GM19324 (cell line): Measurements from ENCODE around the gene EEF1AKMT3.
A peak's percentile ranks its signal among the peaks of the same experiment; 100 is the strongest.
"Not testable (repeated sequence)": the region's sequence is repeated elsewhere in the genome, so short reads cannot be mapped to it uniquely, and the experiment has no call there.

Source experiments
- ATAC-seq: cut with Tn5 transposase; IDR thresholded peaks from one replicate; pipeline ENCODE4 v1.9.1; 2021; ENCODE audit warnings: mild to moderate bottlenecking, moderate library complexity; ENCODE audit not compliant: unreplicated experiment, low FRiP score

Gene EEF1AKMT3

GRCh38 chr12:57764662-57765002 is 7.8 kb upstream of the EEF1AKMT3 start:
- ATAC-seq: no peak

- peak; percentile 55 for ATAC-seq
These were observed 7.3 kb upstream of the EEF1AKMT3 start for GRCh38 chr12:57765003-57765697.

GRCh38 chr12:57765698-57766463 is 6.5 kb upstream of the EEF1AKMT3 start:
- no peak for ATAC-seq

GRCh38 chr12:57766464-57767304 is 5.7 kb upstream of the EEF1AKMT3 start, which contains the start of gene CYP27B1:
Gene CYP27B1, minus strand, starts transcription at chr12:57767078. Its CDS starts 37 bp downstream, at chr12:57767041.
- ATAC-seq: no peak

- no peak for ATAC-seq
These were observed 5.1 kb upstream of the EEF1AKMT3 start for GRCh38 chr12:57767305-57767698.

- no peak for ATAC-seq
These were observed 4.5 kb upstream of the EEF1AKMT3 start for GRCh38 chr12:57767876-57768275.

- no peak for ATAC-seq
These were observed 2.8 kb upstream of the EEF1AKMT3 start for GRCh38 chr12:57769594-57769993.

- ATAC-seq: no peak
These were observed 1.7 kb upstream of the EEF1AKMT3 start for GRCh38 chr12:57770734-57771133.

GRCh38 chr12:57771236-57771872 is 1.1 kb upstream of the EEF1AKMT3 start:
- ATAC-seq: peak; percentile 72

GRCh38 chr12:57771873-57772428 is 463 bp upstream of the EEF1AKMT3 start, which contains the start of gene METTL1:
Gene METTL1, minus strand, starts transcription at chr12:57772105. Its CDS starts 22 bp downstream, at chr12:57772083.
- peak; percentile 82 for ATAC-seq

- ATAC-seq: not testable (repeated sequence)
These were observed 2.2 kb downstream of the EEF1AKMT3 start for GRCh38 chr12:57774634-57775033.

- no peak for ATAC-seq
These were observed 2.6 kb downstream of the EEF1AKMT3 start for GRCh38 chr12:57775044-57775443.

GRCh38 chr12:57775563-57776246 is 3.3 kb downstream of the EEF1AKMT3 start:
- ATAC-seq: no peak

- ATAC-seq: no peak
These were observed 3.8 kb downstream of the EEF1AKMT3 start for GRCh38 chr12:57776247-57776587.

- no peak for ATAC-seq
These were observed 5.0 kb downstream of the EEF1AKMT3 start for GRCh38 chr12:57777367-57777766.

GRCh38 chr12:57777911-57778310 is 5.5 kb downstream of the EEF1AKMT3 start:
- ATAC-seq: no peak

GRCh38 chr12:57779736-57780135 is 7.3 kb downstream of the EEF1AKMT3 start:
- no peak for ATAC-seq

GRCh38 chr12:57780284-57780897 is 8.0 kb downstream of the EEF1AKMT3 start:
- no peak for ATAC-seq

- no peak for ATAC-seq
These were observed 8.8 kb downstream of the EEF1AKMT3 start for GRCh38 chr12:57781244-57781643.
